ENCODE data around the gene SFRP4. TPM values are rescaled to one million over a fixed set of nuclear protein-coding genes. Genes with fewer than 3 reads are reported as not detected.

The SFRP4 gene
- total RNA-seq, 4 donors from 2014 or later: 3.5 to 23.0 (median 14.2) TPM

GRCh38 chr7:37952240-37952639 lies 35.6 kb upstream of the SFRP4 start:
- DNase-seq (ENCODE audit: low spot score) (no peak), ATAC-seq (ENCODE audit: low FRiP score) (no peak)
- TF ChIP-seq, protein P1, sequence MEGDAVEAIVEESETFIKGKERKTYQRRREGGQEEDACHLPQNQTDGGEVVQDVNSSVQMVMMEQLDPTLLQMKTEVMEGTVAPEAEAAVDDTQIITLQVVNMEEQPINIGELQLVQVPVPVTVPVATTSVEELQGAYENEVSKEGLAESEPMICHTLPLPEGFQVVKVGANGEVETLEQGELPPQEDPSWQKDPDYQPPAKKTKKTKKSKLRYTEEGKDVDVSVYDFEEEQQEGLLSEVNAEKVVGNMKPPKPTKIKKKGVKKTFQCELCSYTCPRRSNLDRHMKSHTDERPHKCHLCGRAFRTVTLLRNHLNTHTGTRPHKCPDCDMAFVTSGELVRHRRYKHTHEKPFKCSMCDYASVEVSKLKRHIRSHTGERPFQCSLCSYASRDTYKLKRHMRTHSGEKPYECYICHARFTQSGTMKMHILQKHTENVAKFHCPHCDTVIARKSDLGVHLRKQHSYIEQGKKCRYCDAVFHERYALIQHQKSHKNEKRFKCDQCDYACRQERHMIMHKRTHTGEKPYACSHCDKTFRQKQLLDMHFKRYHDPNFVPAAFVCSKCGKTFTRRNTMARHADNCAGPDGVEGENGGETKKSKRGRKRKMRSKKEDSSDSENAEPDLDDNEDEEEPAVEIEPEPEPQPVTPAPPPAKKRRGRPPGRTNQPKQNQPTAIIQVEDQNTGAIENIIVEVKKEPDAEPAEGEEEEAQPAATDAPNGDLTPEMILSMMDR (IDR thresholded peaks at IDR 0.05): no peak

DNA sequence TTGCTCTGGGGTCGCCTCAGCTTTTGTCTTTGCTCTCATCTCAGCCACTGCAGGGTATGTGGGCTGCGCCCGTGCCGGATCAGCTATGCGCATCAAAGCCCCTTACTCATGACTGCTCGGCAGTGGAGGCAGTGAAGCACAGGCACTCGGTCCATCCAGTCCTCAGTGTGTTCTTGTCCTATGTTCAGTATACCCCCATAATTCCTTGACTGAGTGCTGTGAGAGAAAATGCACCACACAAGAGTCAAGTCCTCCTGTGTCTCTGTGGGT lies 31.3 kb upstream of the SFRP4 start:
- ATAC-seq (ENCODE audit: low FRiP score): no peak

DNA sequence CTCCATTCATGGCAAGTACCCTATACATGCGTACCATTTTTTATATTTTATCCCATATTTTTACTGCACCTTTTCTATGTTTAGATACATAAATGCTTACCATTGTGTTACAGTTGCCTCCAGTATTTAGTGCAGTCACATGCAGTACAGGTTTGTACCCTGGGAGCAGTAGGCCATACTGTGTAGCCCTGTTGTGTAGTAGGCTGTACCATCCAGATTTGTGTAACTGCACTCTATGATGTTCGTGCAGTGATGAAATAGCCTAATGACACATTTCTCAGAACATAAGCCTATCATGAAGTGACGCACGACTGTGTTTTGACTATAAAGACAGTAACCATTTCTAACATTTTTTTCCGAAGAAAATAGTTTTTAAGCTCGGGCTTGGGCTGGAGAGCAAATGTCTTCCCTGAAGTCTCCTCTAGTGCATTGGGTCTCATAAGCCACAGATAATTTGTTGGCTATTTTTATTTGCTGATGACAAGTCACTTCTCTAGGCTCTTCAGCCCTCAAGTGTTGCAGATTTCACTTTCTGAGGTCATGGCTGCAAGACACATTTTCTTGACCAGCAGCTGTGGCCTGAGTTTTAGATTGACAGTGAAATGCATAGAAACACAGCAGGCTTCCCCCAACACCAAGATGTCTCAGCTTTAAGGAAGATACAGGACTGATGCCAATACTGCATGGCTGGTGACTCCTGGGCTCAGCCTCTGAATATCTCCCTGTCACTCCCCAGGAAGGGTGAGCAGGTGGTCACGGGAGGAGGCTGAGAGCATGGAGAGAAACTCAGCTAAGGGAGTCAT lies 30.7 kb upstream of the SFRP4 start:
- DNase-seq (ENCODE audit: low spot score) (no peak), ATAC-seq (ENCODE audit: low FRiP score) (no peak)
- TF ChIP-seq, protein P1 (IDR thresholded peaks at IDR 0.05): no peak

More for the DNA sequence above, 31.3 kb upstream of the SFRP4 start:
- no peak for DNase-seq (ENCODE audit: low spot score)
- TF ChIP-seq, protein P1 (IDR thresholded peaks at IDR 0.05): no peak

- ATAC-seq (ENCODE audit: low FRiP score) (no peak), DNase-seq (ENCODE audit: low spot score) (no peak)
- TF ChIP-seq, protein P1 (IDR thresholded peaks at IDR 0.05): no peak
Observed at GRCh38 chr7:37945336-37945735, 28.7 kb upstream of the SFRP4 start.

DNA sequence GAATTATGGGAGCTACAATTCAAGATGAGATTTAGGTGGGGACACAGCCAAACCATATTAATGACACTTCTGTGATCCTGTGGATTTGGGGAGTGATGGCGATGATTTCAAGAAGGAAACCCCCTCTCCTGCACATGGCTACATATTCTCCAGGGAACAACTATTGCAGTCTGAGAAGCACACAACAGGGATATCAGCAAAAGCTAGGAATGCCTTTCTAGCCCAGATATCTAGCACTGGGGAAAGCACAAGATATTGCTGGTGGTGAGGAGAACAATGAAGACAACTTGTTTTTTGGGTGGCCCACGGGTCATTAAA lies 28.1 kb upstream of the SFRP4 start:
- no peak for ATAC-seq (ENCODE audit: low FRiP score)
- no peak for DNase-seq (ENCODE audit: low spot score)
- TF ChIP-seq, protein P1 (IDR thresholded peaks at IDR 0.05): no peak

- TF ChIP-seq, protein P1 (IDR thresholded peaks at IDR 0.05): no peak
- no peak for DNase-seq (ENCODE audit: low spot score)
- no peak for ATAC-seq (ENCODE audit: low FRiP score)
Observed at GRCh38 chr7:37943905-37944736, 27.5 kb upstream of the SFRP4 start.
